ENCODE results near the gene IL17B.

IL17B gene

DNA sequence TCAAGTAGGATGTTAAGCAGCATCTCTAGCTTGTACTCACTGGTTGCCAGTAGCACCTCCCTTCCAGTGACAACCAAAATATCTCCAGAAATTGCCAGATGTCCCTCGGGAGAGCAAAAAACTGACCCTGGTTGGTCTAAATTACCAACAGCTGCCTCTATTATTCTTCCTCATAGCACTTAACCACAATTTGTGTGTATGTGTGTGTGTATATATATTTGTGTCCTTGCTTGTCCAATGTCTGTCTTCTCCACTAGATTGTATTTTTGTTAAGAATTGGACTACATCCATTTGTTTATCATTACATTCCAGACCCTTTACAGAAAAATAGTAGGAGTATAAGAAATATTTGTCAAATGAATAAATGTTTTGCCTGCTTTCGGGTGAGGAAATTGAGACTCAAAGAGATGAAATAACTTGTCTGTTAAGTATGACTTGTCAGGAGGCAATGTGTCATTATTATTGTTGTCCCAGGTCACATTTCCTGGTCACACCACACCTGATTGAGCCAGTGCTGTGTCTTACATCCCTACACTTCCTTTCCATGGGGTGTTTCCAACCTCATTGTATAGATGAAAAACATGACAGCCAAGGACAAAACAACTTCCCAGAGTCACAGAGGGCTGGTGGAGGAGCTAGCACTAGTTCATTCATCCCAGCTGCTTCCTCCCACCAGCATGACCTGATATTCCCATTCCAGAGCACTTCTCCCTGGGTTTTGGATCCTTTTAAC is 45.2 kb downstream of the IL17B start:
- H3K4me1 ChIP-seq (ENCODE audit: low read length), result no peaks in the 10 kb centered on the region
- no peaks in the 10 kb centered on the region for H3K9me2 ChIP-seq (replicated peaks; ENCODE audit: insufficient read depth, low read length)
- H3K27ac ChIP-seq (ENCODE audit: low read length), result no peak overlapping the region
- no peaks in the 10 kb centered on the region for H3K79me2 ChIP-seq (ENCODE audit: low read length)
- DNase-seq, result no peak
- H3K4me2 ChIP-seq (ENCODE audit: low read depth, low read length), result no peak overlapping the region
- H3K27me3 ChIP-seq (replicated peaks; ENCODE audit: insufficient read depth, low read length), result no peaks in the 10 kb centered on the region
- H2AFZ ChIP-seq (ENCODE audit: low read length), result no peak overlapping the region
- H4K20me1 ChIP-seq (ENCODE audit: insufficient read depth, low read length), result no peaks in the 10 kb centered on the region
- no peak overlapping the region for H3K4me3 ChIP-seq (ENCODE audit: low read length)
- no peaks in the 10 kb centered on the region for H3F3A ChIP-seq (ENCODE audit: insufficient read depth, low read length)
- H3K9me3 ChIP-seq (replicated peaks; ENCODE audit: insufficient read depth, low read length), result no peaks in the 10 kb centered on the region
- H3K36me3 ChIP-seq (replicated peaks; ENCODE audit: insufficient read depth, low read length), result no peaks in the 10 kb centered on the region
- TF ChIP-seq EZH2 (optimal IDR thresholded peaks at IDR 0.05; ENCODE audit: low read depth, low read length) (no peak), EZH2phosphoT487 (IDR thresholded peaks at IDR 0.05; ENCODE audit: low read length) (no peak)
- TF ChIP-seq, protein P1, sequence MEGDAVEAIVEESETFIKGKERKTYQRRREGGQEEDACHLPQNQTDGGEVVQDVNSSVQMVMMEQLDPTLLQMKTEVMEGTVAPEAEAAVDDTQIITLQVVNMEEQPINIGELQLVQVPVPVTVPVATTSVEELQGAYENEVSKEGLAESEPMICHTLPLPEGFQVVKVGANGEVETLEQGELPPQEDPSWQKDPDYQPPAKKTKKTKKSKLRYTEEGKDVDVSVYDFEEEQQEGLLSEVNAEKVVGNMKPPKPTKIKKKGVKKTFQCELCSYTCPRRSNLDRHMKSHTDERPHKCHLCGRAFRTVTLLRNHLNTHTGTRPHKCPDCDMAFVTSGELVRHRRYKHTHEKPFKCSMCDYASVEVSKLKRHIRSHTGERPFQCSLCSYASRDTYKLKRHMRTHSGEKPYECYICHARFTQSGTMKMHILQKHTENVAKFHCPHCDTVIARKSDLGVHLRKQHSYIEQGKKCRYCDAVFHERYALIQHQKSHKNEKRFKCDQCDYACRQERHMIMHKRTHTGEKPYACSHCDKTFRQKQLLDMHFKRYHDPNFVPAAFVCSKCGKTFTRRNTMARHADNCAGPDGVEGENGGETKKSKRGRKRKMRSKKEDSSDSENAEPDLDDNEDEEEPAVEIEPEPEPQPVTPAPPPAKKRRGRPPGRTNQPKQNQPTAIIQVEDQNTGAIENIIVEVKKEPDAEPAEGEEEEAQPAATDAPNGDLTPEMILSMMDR (IDR thresholded peaks at IDR 0.05; ENCODE audit: low read length), result no peak
- H3K9ac ChIP-seq (ENCODE audit: low read length), result no peak overlapping the region

DNA sequence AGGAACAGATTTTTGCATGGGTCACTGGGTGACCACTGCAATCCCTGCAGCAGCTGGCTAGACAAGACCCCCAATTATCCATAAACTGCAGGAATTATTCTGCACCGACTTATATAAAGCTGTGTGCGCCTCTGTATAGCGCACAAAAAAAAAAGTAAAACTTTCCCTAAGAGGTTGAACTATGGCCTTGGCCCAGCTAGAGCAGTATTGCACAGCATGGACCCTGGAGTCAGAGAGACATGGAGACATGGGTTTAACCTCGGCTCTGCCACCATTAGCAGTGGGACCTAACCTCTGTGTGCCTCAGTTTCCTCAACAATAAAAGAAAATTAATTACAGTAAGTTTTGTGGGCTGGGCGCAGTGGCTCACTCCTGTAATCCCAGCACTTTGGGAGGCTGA is 50.9 kb downstream of the IL17B start:
- Histone ChIP-seq H3K27ac (ENCODE audit: low read length) (no peak overlapping the region), H2AFZ (ENCODE audit: low read length) (no peak overlapping the region), H3K79me2 (ENCODE audit: low read length) (no peaks in the 10 kb centered on the region), H3F3A (ENCODE audit: insufficient read depth, low read length) (no peaks in the 10 kb centered on the region), H3K4me3 (ENCODE audit: low read length) (no peak overlapping the region), H3K36me3 (replicated peaks; ENCODE audit: insufficient read depth, low read length) (no peaks in the 10 kb centered on the region), H3K4me2 (ENCODE audit: low read depth, low read length) (no peak overlapping the region), H3K9me2 (replicated peaks; ENCODE audit: insufficient read depth, low read length) (no peaks in the 10 kb centered on the region), H3K9ac (ENCODE audit: low read length) (no peak overlapping the region), H3K4me1 (ENCODE audit: low read length) (no peaks in the 10 kb centered on the region), H3K27me3 (replicated peaks; ENCODE audit: insufficient read depth, low read length) (no peaks in the 10 kb centered on the region), H4K20me1 (ENCODE audit: insufficient read depth, low read length) (no peaks in the 10 kb centered on the region), H3K9me3 (replicated peaks; ENCODE audit: insufficient read depth, low read length) (no peaks in the 10 kb centered on the region)
- TF ChIP-seq EZH2phosphoT487 (IDR thresholded peaks at IDR 0.05; ENCODE audit: low read length) (no peak), EZH2 (optimal IDR thresholded peaks at IDR 0.05; ENCODE audit: low read depth, low read length) (no peak)
- TF ChIP-seq, protein P1 (IDR thresholded peaks at IDR 0.05; ENCODE audit: low read length), result no peak
- DNase-seq, result no peak

DNA sequence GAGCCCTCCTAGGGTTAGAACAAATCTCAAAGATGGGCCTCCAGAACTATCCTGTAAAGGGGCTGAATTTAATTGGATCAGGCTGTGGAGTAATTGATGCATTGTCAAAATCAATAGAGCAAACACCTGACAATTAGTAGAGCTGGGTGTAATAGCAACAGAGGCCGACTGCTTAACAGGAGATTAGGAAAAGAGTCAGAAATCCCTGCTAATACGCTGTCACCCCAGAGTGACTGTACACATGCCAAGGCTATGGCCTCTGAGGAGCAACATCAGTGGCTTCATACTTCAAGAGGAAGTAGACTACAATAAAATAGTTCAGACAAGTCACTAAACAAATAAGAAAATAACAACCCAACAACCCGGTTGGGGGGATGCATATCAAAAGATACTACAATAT is 52.5 kb downstream of the IL17B start:
- Histone ChIP-seq H3K9me2 (replicated peaks; ENCODE audit: insufficient read depth, low read length) (no peaks in the 10 kb centered on the region), H3K4me1 (ENCODE audit: low read length) (no peaks in the 10 kb centered on the region), H2AFZ (ENCODE audit: low read length) (no peak overlapping the region), H3K79me2 (ENCODE audit: low read length) (no peaks in the 10 kb centered on the region), H3K9me3 (replicated peaks; ENCODE audit: insufficient read depth, low read length) (no peaks in the 10 kb centered on the region), H3K4me3 (ENCODE audit: low read length) (no peak overlapping the region), H3F3A (ENCODE audit: insufficient read depth, low read length) (no peaks in the 10 kb centered on the region), H3K27me3 (replicated peaks; ENCODE audit: insufficient read depth, low read length) (no peaks in the 10 kb centered on the region), H4K20me1 (ENCODE audit: insufficient read depth, low read length) (no peaks in the 10 kb centered on the region), H3K4me2 (ENCODE audit: low read depth, low read length) (no peak overlapping the region), H3K27ac (ENCODE audit: low read length) (no peak overlapping the region), H3K9ac (ENCODE audit: low read length) (no peak overlapping the region), H3K36me3 (replicated peaks; ENCODE audit: insufficient read depth, low read length) (no peaks in the 10 kb centered on the region)
- DNase-seq, result no peak
- no peak for TF ChIP-seq EZH2phosphoT487 (IDR thresholded peaks at IDR 0.05; ENCODE audit: low read length)
- TF ChIP-seq, protein P1 (IDR thresholded peaks at IDR 0.05; ENCODE audit: low read length), result no peak
- TF ChIP-seq EZH2 (optimal IDR thresholded peaks at IDR 0.05; ENCODE audit: low read depth, low read length), result no peak
